NCI-H2107 treated with DMSO at 0.1 percent for 48 hours (cell line): ENCODE results near the gene PAFAH2.
"Not testable (repeated sequence)": the region's sequence is repeated elsewhere in the genome, so short reads cannot be mapped to it uniquely, and the experiment has no call there.

Source experiments
- DNase-seq: peaks from one replicate; lab custom pipeline; 2025; ENCODE audit not compliant: unreplicated experiment; lab: John Stamatoyannopoulos, UW

Gene PAFAH2

DNA sequence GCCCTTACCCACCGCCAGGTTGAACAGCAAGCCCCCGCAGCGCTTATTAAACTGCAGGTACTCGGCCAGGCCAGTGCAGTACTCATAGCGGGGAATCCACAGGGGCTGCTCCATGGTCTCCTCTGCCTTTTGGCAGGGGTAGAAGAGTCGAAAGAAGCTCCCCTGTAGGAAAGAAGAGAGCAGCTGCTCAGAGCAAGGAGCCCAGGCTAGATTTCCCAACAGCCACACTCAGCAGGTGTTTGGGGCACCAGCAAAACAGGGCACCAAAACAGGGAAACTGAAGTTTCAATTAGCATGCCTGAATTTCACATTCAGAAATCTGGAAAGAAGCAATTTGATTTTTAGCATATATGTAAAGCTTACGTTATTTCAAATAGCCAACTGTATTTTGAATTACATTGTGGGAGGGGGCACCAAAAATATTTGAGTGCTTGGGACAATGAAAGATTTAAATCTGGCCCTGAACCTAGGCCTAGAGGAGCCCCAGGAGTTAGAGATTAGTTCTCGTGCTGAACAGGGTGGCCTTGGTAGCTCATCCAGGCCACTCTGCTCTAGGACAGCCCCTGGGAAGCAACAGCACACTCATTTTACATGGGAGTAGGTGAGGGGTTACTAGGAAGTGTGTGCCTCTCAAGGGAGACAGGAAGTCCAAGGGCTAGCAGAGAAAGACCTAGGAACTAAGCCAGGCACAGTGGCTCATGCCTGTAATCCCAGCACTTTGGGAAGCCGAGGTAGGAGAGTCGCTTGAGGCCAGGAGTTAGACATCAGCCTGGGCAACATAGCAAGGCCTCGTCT is 8.2 kb downstream of the PAFAH2 start:
- no peak for DNase-seq

DNA sequence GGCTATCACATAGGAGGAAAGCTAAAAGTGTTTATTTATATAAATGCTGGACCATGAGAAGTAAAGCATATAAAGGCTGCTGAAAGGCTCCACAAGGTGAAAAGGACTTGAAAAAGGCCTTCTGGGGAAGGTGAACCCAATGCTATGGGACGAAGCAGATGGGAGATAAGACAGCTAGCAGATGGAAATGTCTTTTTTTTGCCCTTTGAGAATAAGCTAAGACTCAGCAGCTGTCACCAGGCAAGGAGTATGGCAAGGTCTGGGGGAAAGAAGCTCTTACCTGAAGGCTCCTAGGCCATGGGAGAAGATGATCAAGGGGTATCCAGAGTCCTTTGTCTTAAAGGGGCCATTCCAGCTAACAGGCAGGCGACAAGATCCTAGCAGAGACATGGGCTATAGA is 9.9 kb downstream of the PAFAH2 start:
- no peak for DNase-seq

DNA sequence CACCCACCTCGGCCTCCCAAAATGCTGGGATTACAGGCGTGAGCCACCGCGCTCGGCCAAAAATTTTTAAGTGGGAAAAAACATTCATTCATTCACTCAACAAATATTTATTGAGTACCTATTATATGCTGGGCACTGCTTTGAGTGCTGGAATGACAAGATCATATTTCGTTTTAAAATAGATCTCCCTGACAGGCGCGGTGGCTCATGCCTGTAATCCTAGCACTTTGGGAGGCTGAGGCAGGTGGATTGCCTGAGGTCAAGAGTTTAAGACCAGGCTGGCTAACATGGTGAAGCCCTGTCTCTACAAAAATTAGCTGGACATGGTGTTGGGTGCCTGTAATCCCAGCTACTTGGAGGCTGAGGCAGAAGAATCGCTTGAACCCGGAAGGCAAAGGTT is 11.1 kb downstream of the PAFAH2 start:
- not testable (repeated sequence) for DNase-seq

- DNase-seq: no peak
These were observed 12.2 kb downstream of the PAFAH2 start for GRCh38 chr1:25985670-25986069.

- DNase-seq: no peak
These were observed 12.7 kb downstream of the PAFAH2 start for GRCh38 chr1:25985171-25985570.

DNA sequence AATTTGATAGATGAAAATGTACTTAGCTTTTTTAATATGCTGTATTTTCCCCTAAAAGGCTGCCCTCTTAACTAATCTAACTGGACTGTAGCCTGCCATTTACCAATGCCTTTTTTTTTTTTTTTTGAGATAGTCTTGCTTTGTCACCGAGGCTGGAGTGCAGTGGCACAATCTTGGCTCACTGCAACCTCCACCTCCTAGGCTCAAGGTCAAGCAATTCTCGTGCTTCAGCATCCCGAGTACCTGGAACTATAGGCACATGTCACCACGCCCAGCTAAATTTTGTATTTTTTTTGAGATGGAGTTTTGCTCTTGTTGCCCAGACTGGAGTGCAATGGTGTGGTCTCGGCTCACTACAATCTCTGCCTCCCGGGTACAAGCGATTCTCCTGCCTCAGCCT is 18.7 kb downstream of the PAFAH2 start:
- DNase-seq: no peak

GRCh38 chr1:25978403-25978802 is 19.5 kb downstream of the PAFAH2 start:
- no peak for DNase-seq

GRCh38 chr1:25977801-25978200 is 20.1 kb downstream of the PAFAH2 start:
- DNase-seq: no peak

DNA sequence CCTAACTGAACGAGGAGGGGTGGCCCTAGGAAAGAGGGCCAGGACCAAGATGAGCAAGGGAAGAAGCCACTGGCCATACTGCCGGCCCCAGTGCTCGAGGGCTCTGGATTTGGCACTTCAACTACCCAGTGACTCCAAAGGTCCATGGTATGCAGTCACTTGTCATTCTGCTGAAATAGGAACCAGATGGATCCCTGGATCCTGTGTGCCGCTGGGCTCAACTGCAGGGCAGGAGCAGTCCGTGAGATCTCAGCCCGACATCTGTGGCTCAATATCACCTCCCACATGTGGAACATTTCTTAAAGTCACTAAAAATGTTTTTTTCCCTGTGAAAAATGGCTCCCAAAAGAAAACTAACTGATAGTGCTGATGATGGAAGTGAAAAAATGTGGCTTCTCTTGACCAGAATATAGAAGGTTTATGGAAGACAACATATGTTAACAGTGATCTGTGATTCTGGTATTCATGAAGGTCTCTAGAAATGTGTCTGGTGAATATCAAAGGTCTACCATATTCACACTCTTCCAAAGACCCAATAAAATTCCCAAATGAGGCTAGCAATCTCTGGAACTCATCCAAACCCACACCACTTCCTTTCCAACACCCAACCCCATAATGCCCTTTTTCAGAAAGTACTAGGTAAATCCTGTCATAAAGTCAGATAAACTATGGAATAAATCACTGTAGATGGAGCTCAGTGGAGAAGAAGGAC is 24.1 kb downstream of the PAFAH2 start:
- DNase-seq: no peak

DNA sequence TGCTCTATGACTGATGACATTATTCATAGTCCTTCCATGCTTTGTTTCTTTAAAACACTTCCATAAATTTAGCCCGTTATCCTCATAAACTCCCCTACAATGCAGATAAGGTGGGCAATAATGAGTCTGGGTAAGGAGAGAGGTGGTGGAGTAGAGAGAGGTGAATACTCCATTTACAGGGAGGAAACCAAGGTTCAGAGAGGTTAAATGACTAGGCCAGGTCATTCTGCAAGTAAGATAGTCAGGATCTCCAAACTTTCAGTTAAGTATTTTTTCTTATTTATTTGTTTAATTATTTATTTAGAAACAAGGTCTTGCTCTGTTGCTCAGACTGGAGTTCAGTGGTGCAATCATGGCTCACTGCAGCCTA is 26.1 kb downstream of the PAFAH2 start:
- DNase-seq: no peak

- DNase-seq: no peak
These were observed 26.6 kb downstream of the PAFAH2 start for GRCh38 chr1:25971066-25971810.

DNA sequence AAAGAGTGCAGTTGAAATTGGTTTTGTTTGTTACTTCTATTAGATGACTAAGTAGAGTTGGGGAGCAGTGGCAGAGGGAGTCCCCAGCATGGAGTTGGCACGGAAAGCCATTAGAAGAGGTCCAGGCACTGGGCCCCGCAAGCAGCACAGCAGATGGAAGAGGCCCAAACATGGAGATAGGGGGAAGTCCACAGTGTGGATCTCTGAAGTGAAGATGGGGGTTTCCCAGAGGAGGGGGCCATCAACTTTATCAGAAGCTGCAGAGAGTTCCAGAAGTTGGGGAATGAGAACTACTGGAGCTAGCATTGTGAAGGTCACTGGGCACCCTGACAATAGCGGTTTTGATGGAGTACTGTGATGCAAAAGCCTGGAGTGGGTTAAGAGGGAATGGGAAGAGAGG is 30.6 kb downstream of the PAFAH2 start:
- DNase-seq: no peak

DNA sequence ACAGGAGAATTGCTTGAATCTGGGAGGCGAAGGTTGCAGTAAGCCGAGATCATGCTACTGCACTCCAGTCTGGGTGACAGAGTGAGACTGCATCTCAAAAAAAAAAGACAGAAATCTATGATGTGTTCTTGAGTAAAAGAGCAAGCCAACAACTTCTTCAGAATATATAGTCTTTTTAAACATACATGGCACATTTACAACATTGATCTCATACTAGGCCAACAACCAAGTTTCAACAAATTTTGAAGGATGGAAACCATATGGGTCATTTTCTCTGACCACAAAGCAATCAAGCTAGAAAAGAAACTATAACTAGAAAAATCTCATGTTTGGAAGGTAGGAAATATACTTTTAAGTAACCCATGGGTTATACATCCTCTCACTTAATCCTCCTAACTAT is 38.3 kb downstream of the PAFAH2 start:
- no peak for DNase-seq

DNA sequence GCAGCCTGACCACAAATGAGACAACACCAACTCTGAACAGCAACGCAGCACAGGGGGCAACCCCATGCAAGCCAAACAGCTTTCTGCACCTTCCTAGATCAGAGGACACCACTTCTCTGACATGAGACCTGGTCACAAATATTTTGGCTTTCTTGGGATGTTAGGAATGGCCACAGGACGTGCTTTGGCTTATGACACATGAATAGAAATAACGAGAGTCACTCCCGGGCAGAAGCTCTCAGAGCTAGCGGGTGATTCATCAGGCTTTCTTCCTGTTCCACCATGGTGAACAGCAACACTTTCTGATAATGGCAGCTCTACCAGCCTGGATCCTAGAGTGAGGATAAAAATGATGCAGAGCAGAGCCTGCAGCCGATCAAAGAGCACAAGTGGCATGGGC is 39.4 kb downstream of the PAFAH2 start:
- no peak for DNase-seq

DNA sequence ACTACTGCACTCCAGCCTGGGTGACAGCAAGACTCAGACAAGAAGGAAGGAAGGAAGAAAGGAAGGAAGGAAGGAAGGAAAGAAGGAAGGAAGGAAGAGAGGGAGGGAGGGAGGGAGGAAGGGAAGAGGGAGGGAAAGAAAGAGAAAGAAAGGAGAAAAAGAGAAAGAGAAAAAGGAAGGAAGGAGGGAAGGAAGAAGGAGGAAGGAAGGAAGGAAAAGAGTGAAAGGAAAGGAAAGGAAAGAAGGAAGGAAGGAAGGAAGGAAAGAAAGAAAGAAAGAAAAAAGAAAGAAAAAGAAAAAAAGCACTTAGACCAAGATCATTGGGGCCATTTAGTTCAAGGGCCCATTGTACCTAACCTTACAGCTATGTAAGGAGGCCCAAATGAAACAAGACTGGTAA is 42.3 kb downstream of the PAFAH2 start:
- DNase-seq: no peak

- no peak for DNase-seq
These were observed 43.5 kb downstream of the PAFAH2 start for GRCh38 chr1:25954282-25954938.

DNA sequence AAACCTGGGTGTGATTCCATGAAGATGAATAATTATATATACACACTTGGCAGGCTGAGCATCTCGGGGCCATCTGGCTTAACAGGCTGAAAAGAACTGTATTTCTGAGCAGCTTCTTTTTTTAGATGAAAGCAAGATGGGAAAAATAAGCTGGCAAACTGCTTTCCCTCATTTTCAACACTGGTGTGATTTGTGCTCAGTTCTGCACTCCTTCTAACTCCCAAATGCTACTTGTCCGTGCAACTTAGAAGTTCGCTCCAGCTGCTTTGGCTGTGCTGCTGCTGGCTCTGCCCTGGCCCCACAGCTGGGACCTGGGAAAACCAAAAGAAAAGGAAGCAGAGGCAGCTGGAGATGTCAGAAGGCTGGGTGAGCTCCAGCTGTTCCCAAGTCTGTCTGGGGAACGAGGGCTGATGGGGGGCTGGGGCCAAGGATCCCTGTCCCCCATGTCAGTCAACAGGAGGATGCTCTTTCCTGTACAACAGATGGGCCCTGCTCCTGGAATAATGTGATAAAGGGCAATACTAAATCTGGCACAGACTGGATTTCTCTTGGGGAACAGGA is 44.9 kb downstream of the PAFAH2 start:
- DNase-seq: no peak

GRCh38 chr1:25948641-25949040 is 49.2 kb downstream of the PAFAH2 start:
- no peak for DNase-seq

- DNase-seq: no peak
These were observed 50.8 kb downstream of the PAFAH2 start for GRCh38 chr1:25947027-25947426.

DNA sequence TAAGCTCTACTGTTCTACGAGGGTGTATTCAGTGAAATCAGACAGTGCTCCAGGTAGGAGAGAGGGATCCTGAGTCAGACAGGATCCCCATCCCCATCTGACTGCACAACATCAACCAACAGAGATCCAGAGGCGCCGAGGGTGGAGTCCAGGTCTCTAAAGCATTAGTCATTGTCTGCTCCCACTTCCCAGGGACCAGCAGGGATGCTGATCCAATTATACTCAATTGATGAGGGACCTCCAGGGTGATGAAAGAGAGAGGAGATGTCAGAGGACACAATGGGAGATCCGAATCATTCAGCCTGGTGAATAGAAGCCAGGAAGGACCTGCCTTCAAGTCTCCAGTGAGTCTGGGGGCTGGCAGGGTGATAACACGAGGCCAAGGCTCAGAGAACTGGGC is 52.1 kb downstream of the PAFAH2 start:
- DNase-seq: no peak

DNA sequence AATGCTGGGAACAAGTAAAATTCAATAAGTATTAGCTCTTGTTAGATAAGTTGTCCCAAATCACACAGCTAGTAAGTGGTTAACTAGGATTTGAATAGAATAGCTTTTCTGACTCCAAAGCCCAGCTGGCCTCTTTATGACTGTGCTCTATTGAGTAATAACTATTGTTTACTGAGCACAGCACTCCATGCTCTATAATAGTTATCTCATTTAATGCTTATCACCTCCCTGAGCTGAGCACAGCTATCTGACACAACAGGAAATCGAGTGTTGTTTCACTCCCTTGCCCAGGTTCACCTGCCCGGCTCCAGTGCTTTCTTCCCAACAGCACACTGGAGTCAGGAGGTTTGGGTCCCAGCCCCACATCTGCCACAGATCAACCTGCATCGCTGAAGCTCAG is 52.9 kb downstream of the PAFAH2 start:
- DNase-seq: no peak
